Measurements from ENCODE around the gene DNAH6.

DNAH6 gene

GRCh38 chr2:84840306-84840705, 324.0 kb downstream of the DNAH6 start:
- no peak for TF ChIP-seq CTCF (conservative IDR thresholded peaks at IDR 0.05)
- H3K27ac ChIP-seq = no peak overlapping the region

- H3K27ac ChIP-seq = no peak overlapping the region
- no peak for TF ChIP-seq CTCF (conservative IDR thresholded peaks at IDR 0.05)
Observed at GRCh38 chr2:84841577-84841976, 325.3 kb downstream of the DNAH6 start.

- H3K27ac ChIP-seq = no peak overlapping the region
- TF ChIP-seq CTCF (conservative IDR thresholded peaks at IDR 0.05) = no peak
Observed at GRCh38 chr2:84844141-84844540, 327.8 kb downstream of the DNAH6 start.

- no peak overlapping the region for H3K27ac ChIP-seq
- TF ChIP-seq CTCF (conservative IDR thresholded peaks at IDR 0.05) = no peak
Observed at GRCh38 chr2:84846041-84846663, 329.9 kb downstream of the DNAH6 start.

- no peak overlapping the region for H3K27ac ChIP-seq
- TF ChIP-seq CTCF (conservative IDR thresholded peaks at IDR 0.05) = no peak
Observed at GRCh38 chr2:84846741-84847142, 330.4 kb downstream of the DNAH6 start.

GRCh38 chr2:84847326-84848050, 331.2 kb downstream of the DNAH6 start:
- TF ChIP-seq CTCF (conservative IDR thresholded peaks at IDR 0.05) = no peak

GRCh38 chr2:84849271-84849952, 333.1 kb downstream of the DNAH6 start:
- H3K27ac ChIP-seq = peak overlapping the region; percentile 34; the same call in 1 of the 2 replicates
- TF ChIP-seq CTCF (conservative IDR thresholded peaks at IDR 0.05) = no peak

More at GRCh38 chr2:84847326-84848050, 331.2 kb downstream of the DNAH6 start:
- H3K27ac ChIP-seq = no peak overlapping the region
